MM.1S (cell line): Measurements from ENCODE around the gene SLC35F1.

ENCODE experiments used
- CTCF ChIP-seq: fragments of 300-600 bp; sonication (generic); IDR thresholded peaks from 2 replicates; pipeline ENCODE4 v1.5.1; 2016; ENCODE audit warnings: antibody characterized with exemption, low read length, mixed read lengths
- EZH2phosphoT487 ChIP-seq: fragments of 300-600 bp; sonication (generic); IDR thresholded peaks from 2 replicates; pipeline ENCODE4 v1.6.1; 2018; ENCODE audit warnings: antibody characterized with exemption, low read length

- no peak for TF ChIP-seq CTCF
- TF ChIP-seq EZH2phosphoT487, result no peak
These were observed 241.5 kb downstream of the SLC35F1 start for GRCh38 chr6:118148561-118148960.
